Measurements from ENCODE around the gene VASN.
"Not testable (repeated sequence)": the region's sequence is repeated elsewhere in the genome, so short reads cannot be mapped to it uniquely, and the experiment has no call there.

GRCh38 chr16:4344300-4344982 is 27.2 kb upstream of the VASN start:
- not testable (repeated sequence) for TF ChIP-seq NFIC (IDR thresholded peaks at IDR 0.05); SP1 (CRISPR knock-in tag; IDR thresholded peaks at IDR 0.05); TBP (optimal IDR thresholded peaks at IDR 0.05; ENCODE audit: low read depth, low read length); CHD2 (IDR thresholded peaks at IDR 0.05; ENCODE audit: low read depth, low read length)

Data from K562 (cell line).